ENCODE data around the gene TSHR. TPM values are rescaled to one million over a fixed set of nuclear protein-coding genes. Genes with fewer than 3 reads are reported as not detected.

The TSHR gene
- total RNA-seq, 6 donors from 2014 or later: 1.4 TPM; not detected in 5

- H3K9me3 ChIP-seq: no peaks in the 10 kb centered on the region
- ATAC-seq (ENCODE audit: low FRiP score in 2 of 2) (no peak), DNase-seq (no peak)
- H3K4me1 ChIP-seq: peaks cover 3 to 11% (median 9%) of the 10 kb centered on the region in 4 donors
- peaks cover 0 to 6% (median 2%) of the 10 kb centered on the region in 4 donors for H3K27me3 ChIP-seq
- 87 to 88% methylated on average over 1 of the region's 1 CpG for WGBS, 2 donors
- no peak overlapping the region for H3K27ac ChIP-seq
- H3K36me3 ChIP-seq: no peaks in the 10 kb centered on the region
- TF ChIP-seq POLR2A (IDR thresholded peaks at IDR 0.05) (no peak), EP300 (IDR thresholded peaks at IDR 0.05) (no peak), POLR2AphosphoS5 (IDR thresholded peaks at IDR 0.05) (no peak), CTCF (IDR thresholded peaks at IDR 0.05) (no peak)
- no peak overlapping the region for H3K4me3 ChIP-seq
These were observed 1.5 kb downstream of the TSHR start for GRCh38 chr14:80956922-80957321.

- 73 to 75% methylated on average over 2 of the region's 2 CpGs for WGBS, 2 donors
These were observed 2.2 kb downstream of the TSHR start for GRCh38 chr14:80957613-80958012.

GRCh38 chr14:80958226-80958625, 2.8 kb downstream of the TSHR start:
- WGBS, 2 donors: 76 to 82% methylated on average over 2 of the region's 2 CpGs
- Histone ChIP-seq H3K27me3 (peaks cover 0 to 6% (median 2%) of the 10 kb centered on the region in 4 donors), H3K36me3 (no peaks in the 10 kb centered on the region), H3K4me3 (no peak overlapping the region), H3K9me3 (no peaks in the 10 kb centered on the region), H3K27ac (no peak overlapping the region), H3K4me1 (peaks cover 3 to 11% (median 9%) of the 10 kb centered on the region in 4 donors)
- ATAC-seq (ENCODE audit: low FRiP score in 2 of 2) (no peak), DNase-seq (no peak)
- no peak for TF ChIP-seq EP300 (IDR thresholded peaks at IDR 0.05)
- no peak for TF ChIP-seq POLR2AphosphoS5 (IDR thresholded peaks at IDR 0.05)
- TF ChIP-seq POLR2A (IDR thresholded peaks at IDR 0.05): no peak
- TF ChIP-seq CTCF (IDR thresholded peaks at IDR 0.05): no peak

More at GRCh38 chr14:80957613-80958012, 2.2 kb downstream of the TSHR start:
- no peak for ATAC-seq (ENCODE audit: low FRiP score in 2 of 2)
- Histone ChIP-seq H3K27ac (no peak overlapping the region), H3K9me3 (no peaks in the 10 kb centered on the region), H3K27me3 (peaks cover 0 to 6% (median 2%) of the 10 kb centered on the region in 4 donors), H3K36me3 (no peaks in the 10 kb centered on the region), H3K4me1 (peaks cover 3 to 11% (median 9%) of the 10 kb centered on the region in 4 donors), H3K4me3 (no peak overlapping the region)
- no peak for TF ChIP-seq EP300 (IDR thresholded peaks at IDR 0.05)
- no peak for TF ChIP-seq CTCF (IDR thresholded peaks at IDR 0.05)
- no peak for TF ChIP-seq POLR2A (IDR thresholded peaks at IDR 0.05)
- TF ChIP-seq POLR2AphosphoS5 (IDR thresholded peaks at IDR 0.05): no peak
- no peak for DNase-seq

- peaks cover 3 to 11% (median 9%) of the 10 kb centered on the region in 4 donors for H3K4me1 ChIP-seq
- ATAC-seq (ENCODE audit: low FRiP score in 2 of 2) (no peak), DNase-seq (no peak)
- WGBS, 2 donors: 55 to 70% methylated on average over 3 of the region's 3 CpGs
- peaks cover 0 to 6% (median 2%) of the 10 kb centered on the region in 4 donors for H3K27me3 ChIP-seq
- H3K36me3 ChIP-seq: no peaks in the 10 kb centered on the region
- H3K9me3 ChIP-seq: no peaks in the 10 kb centered on the region
- no peak overlapping the region for H3K4me3 ChIP-seq
- H3K27ac ChIP-seq: no peak overlapping the region
- TF ChIP-seq POLR2AphosphoS5 (IDR thresholded peaks at IDR 0.05) (no peak), CTCF (IDR thresholded peaks at IDR 0.05) (no peak), POLR2A (IDR thresholded peaks at IDR 0.05) (no peak), EP300 (IDR thresholded peaks at IDR 0.05) (no peak)
These were observed 3.5 kb downstream of the TSHR start for GRCh38 chr14:80958939-80959338.

- ATAC-seq (ENCODE audit: low FRiP score in 2 of 2) (no peak), DNase-seq (no peak)
- TF ChIP-seq POLR2A (IDR thresholded peaks at IDR 0.05) (no peak), POLR2AphosphoS5 (IDR thresholded peaks at IDR 0.05) (no peak), CTCF (IDR thresholded peaks at IDR 0.05) (no peak), EP300 (IDR thresholded peaks at IDR 0.05) (no peak)
- H3K27ac ChIP-seq: peak overlapping the region in 1 of 4 donors; percentile 8
- H3K27me3 ChIP-seq: peaks cover 0 to 6% (median 2%) of the 10 kb centered on the region in 4 donors
- peak overlapping the region in 1 of 4 donors; percentile 9 for H3K4me3 ChIP-seq
- WGBS, 2 donors: 38 to 62% methylated on average over 4 of the region's 4 CpGs
- no peaks in the 10 kb centered on the region for H3K9me3 ChIP-seq
- H3K4me1 ChIP-seq: peaks cover 3 to 11% (median 9%) of the 10 kb centered on the region in 4 donors
- H3K36me3 ChIP-seq: no peaks in the 10 kb centered on the region
These were observed 4.1 kb downstream of the TSHR start for GRCh38 chr14:80959496-80959895.
